Measurements from ENCODE around the gene CDH5. TPM values are rescaled to one million over a fixed set of nuclear protein-coding genes. Genes with fewer than 3 reads are reported as not detected.

The CDH5 gene, protein sequence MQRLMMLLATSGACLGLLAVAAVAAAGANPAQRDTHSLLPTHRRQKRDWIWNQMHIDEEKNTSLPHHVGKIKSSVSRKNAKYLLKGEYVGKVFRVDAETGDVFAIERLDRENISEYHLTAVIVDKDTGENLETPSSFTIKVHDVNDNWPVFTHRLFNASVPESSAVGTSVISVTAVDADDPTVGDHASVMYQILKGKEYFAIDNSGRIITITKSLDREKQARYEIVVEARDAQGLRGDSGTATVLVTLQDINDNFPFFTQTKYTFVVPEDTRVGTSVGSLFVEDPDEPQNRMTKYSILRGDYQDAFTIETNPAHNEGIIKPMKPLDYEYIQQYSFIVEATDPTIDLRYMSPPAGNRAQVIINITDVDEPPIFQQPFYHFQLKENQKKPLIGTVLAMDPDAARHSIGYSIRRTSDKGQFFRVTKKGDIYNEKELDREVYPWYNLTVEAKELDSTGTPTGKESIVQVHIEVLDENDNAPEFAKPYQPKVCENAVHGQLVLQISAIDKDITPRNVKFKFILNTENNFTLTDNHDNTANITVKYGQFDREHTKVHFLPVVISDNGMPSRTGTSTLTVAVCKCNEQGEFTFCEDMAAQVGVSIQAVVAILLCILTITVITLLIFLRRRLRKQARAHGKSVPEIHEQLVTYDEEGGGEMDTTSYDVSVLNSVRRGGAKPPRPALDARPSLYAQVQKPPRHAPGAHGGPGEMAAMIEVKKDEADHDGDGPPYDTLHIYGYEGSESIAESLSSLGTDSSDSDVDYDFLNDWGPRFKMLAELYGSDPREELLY
- 0.37 TPM in 1 of 2 replicates, not detected in the other for total RNA-seq

GRCh38 chr16:66366433-66367299 lies at the start of gene CDH5:
Gene CDH5 (plus strand): TSS chr16:66366691. CDS start chr16:66379338, 12,647 bp downstream.

DNA sequence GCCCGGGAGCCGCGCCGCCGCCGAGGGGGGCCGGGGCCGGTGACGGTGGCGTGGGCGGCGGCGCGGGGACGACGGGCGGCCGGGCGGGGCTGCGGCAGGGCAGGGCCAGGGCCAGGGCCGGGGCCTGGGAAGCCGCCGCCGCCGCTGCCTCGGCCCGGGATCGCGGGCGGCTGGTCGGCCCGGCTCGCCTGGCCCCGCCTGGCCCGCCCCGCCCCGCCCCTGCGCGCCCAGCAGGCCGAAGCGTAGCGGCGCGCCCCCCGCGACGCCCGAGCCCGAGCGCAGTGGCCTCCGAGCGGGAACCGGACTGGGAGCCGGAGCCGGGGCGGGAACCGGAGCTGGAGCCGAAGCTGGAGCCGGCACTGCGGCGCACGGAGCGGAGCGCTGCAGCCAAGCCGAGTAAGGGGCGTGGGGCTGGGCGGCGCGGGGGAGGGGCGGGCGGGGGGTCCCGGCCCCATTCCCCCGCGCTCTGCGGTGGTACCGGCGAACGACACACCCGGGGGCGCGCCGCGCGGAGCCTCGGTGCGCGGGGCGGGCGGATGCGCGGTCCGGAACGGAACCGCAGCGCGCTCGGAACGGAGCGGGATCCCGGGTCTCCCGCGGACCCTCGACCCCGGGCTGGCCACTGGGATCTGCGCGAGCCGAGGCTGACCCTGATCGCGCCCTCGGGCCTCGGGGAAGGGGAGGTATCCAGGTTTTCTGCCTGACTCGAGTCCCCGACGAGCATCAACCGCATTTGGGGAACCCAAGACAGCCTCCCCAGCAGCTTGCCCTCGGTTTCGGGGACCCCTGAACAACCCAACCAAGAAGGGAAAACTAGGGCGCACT lies 60.8 kb downstream of the CDH5 start, which contains the start of gene BEAN1:
TSS of gene BEAN1 (plus strand) at position 260 of the 825 bp plus-strand sequence. CDS start 10,382 bp downstream, outside the sequence.

Other genes with a start within 250 kb of the CDH5 start
- 0.73 and 3.1 TPM in 2 replicates for gene BEAN1, start 60.6 kb downstream of the CDH5 start, total RNA-seq
- gene TK2, start 183.4 kb downstream of the CDH5 start, total RNA-seq = 25.4 and 26.8 TPM in 2 replicates
- gene CKLF, start 185.9 kb downstream of the CDH5 start, total RNA-seq = 42.0 and 50.3 TPM in 2 replicates
- 1.8 TPM in 2 replicates for gene CMTM1, start 199.7 kb downstream of the CDH5 start, total RNA-seq
- not detected in 2 replicates for gene CMTM2, start 212.8 kb downstream of the CDH5 start, total RNA-seq
- gene CMTM3, start 238.0 kb downstream of the CDH5 start, total RNA-seq = 15.8 and 17.4 TPM in 2 replicates

Measured in subcutaneous preadipocyte (primary cell).